NK-92 treated with Interleukin-12 subunit alpha and Interleukin-12 subunit beta, amount 100 ng/mL, for 24 hours (cell line): Measurements from ENCODE around the gene SSNA1.
"Not testable (repeated sequence)": the region's sequence is repeated elsewhere in the genome, so short reads cannot be mapped to it uniquely, and the experiment has no call there.

Experiments used
- DNase-seq: peaks from one replicate; lab custom pipeline; 2025; lab: John Stamatoyannopoulos, UW

SSNA1 gene

GRCh38 chr9:137233143-137233980, 44.9 kb downstream of the SSNA1 start:
- DNase-seq = no peak

DNA sequence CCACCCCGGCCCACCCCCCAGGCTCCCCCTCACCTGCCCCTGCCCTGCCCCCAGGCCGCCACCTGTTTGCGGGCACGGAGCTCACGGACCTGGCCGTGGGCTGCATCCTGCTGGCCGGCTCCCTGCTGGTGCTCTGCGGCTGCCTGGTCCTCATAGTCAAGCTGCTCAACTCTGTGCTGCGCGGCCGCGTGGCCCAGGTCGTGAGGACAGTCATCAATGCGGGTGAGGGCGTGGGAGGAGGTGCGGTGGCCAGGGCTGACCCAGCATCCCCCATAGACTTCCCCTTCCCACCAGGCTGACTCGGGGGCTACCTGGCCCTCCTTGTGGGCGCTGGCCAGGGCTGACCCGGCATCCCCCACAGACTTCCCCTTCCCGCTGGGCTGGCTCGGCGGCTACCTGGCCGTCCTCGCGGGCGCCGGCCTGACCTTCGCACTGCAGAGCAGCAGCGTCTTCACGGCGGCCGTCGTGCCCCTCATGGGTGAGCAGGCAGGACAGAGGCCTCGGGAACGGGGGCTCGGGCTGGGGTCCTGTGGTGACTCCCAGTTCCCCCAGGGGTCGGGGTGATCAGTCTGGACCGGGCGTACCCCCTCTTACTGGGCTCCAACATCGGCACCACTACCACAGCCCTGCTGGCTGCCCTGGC, 45.7 kb downstream of the SSNA1 start:
- no peak for DNase-seq

GRCh38 chr9:137234758-137235423, 46.4 kb downstream of the SSNA1 start:
- DNase-seq = no peak

DNA sequence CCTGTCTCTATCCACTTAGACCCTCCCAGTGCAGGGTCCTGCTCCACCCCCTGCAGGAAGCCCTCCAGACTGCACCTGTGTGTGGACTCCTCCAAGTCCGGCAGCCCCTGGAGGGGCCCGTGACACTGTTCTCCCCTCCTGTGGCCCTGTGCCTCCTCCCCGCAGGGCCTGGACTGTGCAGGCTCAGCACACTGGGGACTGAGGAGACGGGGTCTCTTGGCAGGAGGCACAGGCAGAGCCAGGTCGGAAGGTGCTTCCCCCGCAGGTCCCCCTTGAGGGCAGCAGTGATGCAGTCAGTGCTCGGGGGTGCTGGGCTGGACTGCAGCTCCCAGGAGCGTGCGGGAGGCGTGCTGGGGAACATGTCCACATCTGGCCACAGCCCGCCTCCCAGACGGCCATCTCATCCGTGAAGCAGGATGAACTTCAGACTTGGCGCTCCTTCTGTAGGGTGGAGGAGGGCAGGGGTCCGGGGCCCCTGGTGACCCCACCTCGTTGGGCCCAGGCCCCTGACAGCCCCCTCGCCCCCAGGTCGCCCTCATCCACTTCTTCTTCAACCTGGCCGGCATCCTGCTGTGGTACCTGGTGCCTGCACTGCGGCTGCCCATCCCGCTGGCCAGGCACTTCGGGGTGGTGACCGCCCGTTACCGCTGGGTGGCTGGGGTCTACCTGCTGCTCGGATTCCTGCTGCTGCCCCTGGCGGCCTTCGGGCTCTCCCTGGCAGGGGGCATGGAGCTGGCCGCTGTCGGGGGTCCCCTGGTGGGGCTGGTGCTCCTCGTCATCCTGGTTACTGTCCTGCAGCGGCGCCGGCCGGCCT, 47.2 kb downstream of the SSNA1 start:
- DNase-seq = no peak

- peak; percentile 73 for DNase-seq
Measured at GRCh38 chr9:137236238-137236935, 47.9 kb downstream of the SSNA1 start.

DNA sequence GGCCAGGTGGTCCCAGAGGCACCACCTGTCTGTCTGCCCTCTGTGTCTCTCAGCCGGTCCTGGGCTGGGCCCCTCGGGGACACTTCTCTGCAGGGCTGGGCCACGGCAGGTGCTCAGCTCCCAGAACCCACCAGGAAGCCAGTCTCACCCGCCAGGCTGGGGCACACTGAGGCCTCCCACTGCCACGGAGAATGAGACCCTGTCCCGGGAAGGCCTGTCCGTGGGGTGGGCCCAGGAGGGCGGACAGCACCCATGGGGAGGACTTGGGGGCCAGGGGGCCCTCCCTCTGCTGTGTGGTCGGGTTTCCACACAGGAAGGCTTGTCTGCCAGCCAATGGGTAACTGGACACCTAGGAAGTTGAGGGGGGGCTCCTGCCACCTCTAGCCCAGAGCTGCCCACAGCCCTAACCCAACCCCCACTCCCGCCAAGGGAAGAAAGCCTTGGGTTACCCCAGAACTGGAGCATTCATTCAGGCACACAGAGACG, 48.5 kb downstream of the SSNA1 start:
- DNase-seq = no peak

GRCh38 chr9:137237759-137238726, 49.6 kb downstream of the SSNA1 start:
- DNase-seq = no peak

GRCh38 chr9:137239541-137240200, 51.2 kb downstream of the SSNA1 start:
- not testable (repeated sequence) for DNase-seq
